ENCODE measurements around the gene EPC2.

The EPC2 gene

GRCh38 chr2:148814860-148815419 lies 170.4 kb downstream of the EPC2 start:
- no peak for DNase-seq

GRCh38 chr2:148816176-148816575 lies 171.6 kb downstream of the EPC2 start:
- no peak for DNase-seq

GRCh38 chr2:148817210-148817708 lies 172.7 kb downstream of the EPC2 start:
- no peak for DNase-seq

- DNase-seq, result no peak
These were observed 174.6 kb downstream of the EPC2 start for GRCh38 chr2:148819019-148819585.

- DNase-seq, result no peak
These were observed 179.6 kb downstream of the EPC2 start for GRCh38 chr2:148824190-148824589.

- no peak for DNase-seq
These were observed 182.2 kb downstream of the EPC2 start for GRCh38 chr2:148826791-148827190.

GRCh38 chr2:148828941-148829340 lies 184.4 kb downstream of the EPC2 start:
- no peak for DNase-seq

- no peak for DNase-seq
These were observed 185.1 kb downstream of the EPC2 start for GRCh38 chr2:148829618-148830017.

GRCh38 chr2:148832637-148833036 lies 188.1 kb downstream of the EPC2 start:
- no peak for DNase-seq

Measured in NCI-H2171 treated with DMSO at 0.1 percent for 48 hours (cell line).